GM23338 (cell line): Measurements from ENCODE around the gene AP5S1. TPM values are rescaled to one million over a fixed set of nuclear protein-coding genes. Genes with fewer than 3 reads are reported as not detected.

Source experiments
- ATAC-seq: fragments of 200-7000 bp; cut with Tn5 transposase; 3 replicates; pipeline ENCODE4 v1.9.1; 2020
- DNase-seq: peaks from one replicate; pipeline ENCODE4 v3.0.0-alpha.2; 2015; ENCODE audit warnings: low spot score
- H2AFZ ChIP-seq: fragments of 200-600 bp; sonication (generic); 2 replicates; pipeline ENCODE4 v1.8.0; 2016; ENCODE audit warnings: antibody characterized with exemption, mild to moderate bottlenecking, moderate library complexity
- H3F3A ChIP-seq: fragments of 200-600 bp; sonication (generic); replicated peaks from 2 replicates; pipeline ENCODE4 v1.8.0; 2017; ENCODE audit warnings: antibody characterized with exemption, mixed run types, low read depth
- H3K27ac ChIP-seq: fragments of 200-600 bp; sonication (generic); 2 replicates; pipeline ENCODE4 v1.6.1; 2016; ENCODE audit warnings: low read depth
- H3K27me3 ChIP-seq: fragments of 200-600 bp; sonication (generic); 2 replicates; pipeline ENCODE4 v1.8.0; 2016; ENCODE audit warnings: mild to moderate bottlenecking, mixed run types, moderate library complexity; ENCODE audit not compliant: insufficient read depth
- H3K36me3 ChIP-seq: fragments of 200-600 bp; sonication (generic); 2 replicates; pipeline ENCODE4 v1.8.0; 2016; ENCODE audit warnings: mild to moderate bottlenecking; ENCODE audit not compliant: insufficient read depth
- H3K4me1 ChIP-seq: fragments of 200-600 bp; sonication (generic); 2 replicates; pipeline ENCODE4 v1.8.0; 2016; ENCODE audit warnings: mild to moderate bottlenecking, moderate library complexity; ENCODE audit not compliant: insufficient read depth
- H3K4me2 ChIP-seq: fragments of 200-600 bp; sonication (generic); 2 replicates; pipeline ENCODE4 v1.7.1; 2017; ENCODE audit warnings: mixed run types
- H3K4me3 ChIP-seq: fragments of 200-600 bp; sonication (generic); 2 replicates; pipeline ENCODE4 v1.6.1; 2016; ENCODE audit warnings: mixed run types
- H3K79me2 ChIP-seq: fragments of 200-600 bp; sonication (generic); replicated peaks from 2 replicates; pipeline ENCODE4 v1.8.0; 2017; ENCODE audit warnings: mild to moderate bottlenecking; ENCODE audit not compliant: insufficient read depth
- H3K9me2 ChIP-seq: fragments of 200-600 bp; sonication (generic); 2 replicates; pipeline ENCODE4 v1.8.0; 2017; ENCODE audit not compliant: insufficient read depth
- H4K20me1 ChIP-seq: fragments of 200-600 bp; sonication (generic); replicated peaks from 2 replicates; pipeline ENCODE4 v1.8.0; 2017; ENCODE audit warnings: mild to moderate bottlenecking; ENCODE audit not compliant: insufficient read depth
- H3K27ac Mint-ChIP-seq: 2 replicates; pipeline ENCODE4 v1.8.0; 2020; ENCODE audit warnings: inconsistent platforms, mild to moderate bottlenecking, moderate library complexity, mixed read lengths
- H3K27me3 Mint-ChIP-seq: 3 replicates; pipeline ENCODE4 v1.8.0; 2022; ENCODE audit warnings: low read depth, mild to moderate bottlenecking, moderate library complexity, mixed read lengths, inconsistent platforms; ENCODE audit not compliant: insufficient read depth, poor library complexity
- H3K36me3 Mint-ChIP-seq: 3 replicates; pipeline ENCODE4 v1.8.0; 2021; ENCODE audit warnings: low read depth, mild to moderate bottlenecking, inconsistent platforms, moderate library complexity, mixed read lengths
- H3K4me1 Mint-ChIP-seq: 3 replicates; pipeline ENCODE4 v1.8.0; 2020; ENCODE audit warnings: mild to moderate bottlenecking, inconsistent platforms, mixed read lengths
- H3K4me3 Mint-ChIP-seq: 3 replicates; pipeline ENCODE4 v1.8.0; 2021; ENCODE audit warnings: moderate library complexity, mild to moderate bottlenecking, inconsistent platforms, mixed read lengths
- H3K9me3 Mint-ChIP-seq: 3 replicates; pipeline ENCODE4 v1.8.0; 2020; ENCODE audit warnings: moderate library complexity, mild to moderate bottlenecking, inconsistent platforms, mixed read lengths
- CREB1 ChIP-seq: fragments of 250-450 bp; sonication (Bioruptor Pico); IDR thresholded peaks from 2 replicates; pipeline ENCODE4 v1.5.0; 2020; ENCODE audit warnings: low read depth, mild to moderate bottlenecking, moderate library complexity
- EZH2 ChIP-seq: fragments of 200-600 bp; sonication (generic); IDR thresholded peaks from one replicate; pipeline ENCODE4 v1.8.0; 2017; ENCODE audit warnings: antibody characterized with exemption, mild to moderate bottlenecking, low read depth; ENCODE audit not compliant: unreplicated experiment
- EZH2phosphoT487 ChIP-seq: fragments of 200-600 bp; sonication (generic); IDR thresholded peaks from one replicate; pipeline ENCODE4 v1.8.1; 2018; ENCODE audit warnings: antibody characterized with exemption; ENCODE audit not compliant: unreplicated experiment
- JUNB ChIP-seq: IDR thresholded peaks from one replicate; pipeline ENCODE4 v1.6.1; 2016; ENCODE audit warnings: antibody characterized with exemption; ENCODE audit not compliant: unreplicated experiment
- POLR2AphosphoS5 ChIP-seq: IDR thresholded peaks from 2 replicates; pipeline ENCODE4 v1.6.1; 2016; ENCODE audit warnings: antibody characterized with exemption, low read depth
- STAT1 ChIP-seq: IDR thresholded peaks from one replicate; pipeline ENCODE4 v1.6.1; 2016; ENCODE audit warnings: antibody characterized with exemption; ENCODE audit not compliant: unreplicated experiment
- ZNF331 ChIP-seq: fragments of 250-450 bp; sonication (Bioruptor Pico); IDR thresholded peaks from 2 replicates; pipeline ENCODE4 v1.5.0; 2020; ENCODE audit warnings: low read depth, mild to moderate bottlenecking, moderate library complexity
- polyA plus RNA-seq: library from polyadenylated mRNA; unstranded; fragments of >200 nt; fragmentation: Nextera tagmentation; extraction: Ambion mirVana; gene quantifications from 2 replicates; pipeline ENCODE4 v1.2.1, GENCODE V29; 2016
- total RNA-seq: library from RNA; depleted of rRNA; stranded (reverse); fragments of >200 nt; shearing (Covaris generic); gene quantifications from 2 replicates; pipeline ENCODE4 v1.2.3, GENCODE V29; 2014
- TF ChIP-seq, protein P1 (sequence below): IDR thresholded peaks from one replicate; pipeline ENCODE4 v1.6.1; 2018; ENCODE audit warnings: antibody characterized with exemption; ENCODE audit not compliant: unreplicated experiment
- TF ChIP-seq, protein P2 (sequence below), 2 experiments: fragments of 200-600 bp in 1 of 2; sonication (generic) in 1 of 2; conservative IDR thresholded peaks; 2 replicates each; pipeline versions ENCODE4 v1.5.1 to v1.6.1; 2016 to 2017; ENCODE audit warnings: antibody characterized with exemption in 2 of 2, low read depth in 2 of 2, mild to moderate bottlenecking in 2 of 2, moderate library complexity in 1 of 2
- TF ChIP-seq, protein P3 (sequence below): IDR thresholded peaks from 2 replicates; pipeline ENCODE4 v1.6.1; 2016; ENCODE audit warnings: antibody characterized with exemption

Gene AP5S1
- total and polyA plus RNA-seq, 2 experiments from 2014 or later, result 1.8 to 2.8 TPM

DNA sequence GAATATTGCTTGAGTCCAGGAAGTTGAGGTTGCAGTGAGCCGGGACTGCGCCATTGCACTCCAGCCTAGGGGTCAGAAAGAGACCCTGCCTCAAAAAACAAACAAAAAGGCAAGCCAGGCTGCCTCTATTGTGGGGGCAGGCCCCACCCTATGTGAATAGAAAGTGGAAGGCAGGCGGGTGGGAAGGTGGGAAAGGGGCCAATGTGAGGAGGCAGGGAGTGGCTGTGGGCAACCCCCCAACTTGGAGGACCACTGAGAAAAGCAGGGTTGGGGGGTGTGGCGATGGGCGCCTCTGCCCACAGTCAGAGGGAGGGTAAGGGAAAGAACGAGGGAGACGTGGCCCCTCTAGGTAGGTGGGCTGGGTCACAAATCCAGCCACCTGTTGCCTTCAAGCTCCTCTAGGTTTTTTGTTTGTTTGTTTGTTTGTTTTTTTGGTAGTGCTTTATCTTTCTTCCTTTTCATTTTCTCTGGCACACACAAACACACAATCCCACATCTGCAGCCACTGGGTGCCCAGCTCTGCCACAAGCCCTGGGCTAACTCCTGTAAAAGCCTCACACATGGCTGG is 5.3 kb upstream of the AP5S1 start (continued):
- TF ChIP-seq EZH2phosphoT487, result no peak
- TF ChIP-seq POLR2AphosphoS5, result no peak
- no peak for TF ChIP-seq EZH2
- no peak for TF ChIP-seq CREB1 (CRISPR knock-in tag)
- no peak for TF ChIP-seq JUNB
- TF ChIP-seq, protein P1, sequence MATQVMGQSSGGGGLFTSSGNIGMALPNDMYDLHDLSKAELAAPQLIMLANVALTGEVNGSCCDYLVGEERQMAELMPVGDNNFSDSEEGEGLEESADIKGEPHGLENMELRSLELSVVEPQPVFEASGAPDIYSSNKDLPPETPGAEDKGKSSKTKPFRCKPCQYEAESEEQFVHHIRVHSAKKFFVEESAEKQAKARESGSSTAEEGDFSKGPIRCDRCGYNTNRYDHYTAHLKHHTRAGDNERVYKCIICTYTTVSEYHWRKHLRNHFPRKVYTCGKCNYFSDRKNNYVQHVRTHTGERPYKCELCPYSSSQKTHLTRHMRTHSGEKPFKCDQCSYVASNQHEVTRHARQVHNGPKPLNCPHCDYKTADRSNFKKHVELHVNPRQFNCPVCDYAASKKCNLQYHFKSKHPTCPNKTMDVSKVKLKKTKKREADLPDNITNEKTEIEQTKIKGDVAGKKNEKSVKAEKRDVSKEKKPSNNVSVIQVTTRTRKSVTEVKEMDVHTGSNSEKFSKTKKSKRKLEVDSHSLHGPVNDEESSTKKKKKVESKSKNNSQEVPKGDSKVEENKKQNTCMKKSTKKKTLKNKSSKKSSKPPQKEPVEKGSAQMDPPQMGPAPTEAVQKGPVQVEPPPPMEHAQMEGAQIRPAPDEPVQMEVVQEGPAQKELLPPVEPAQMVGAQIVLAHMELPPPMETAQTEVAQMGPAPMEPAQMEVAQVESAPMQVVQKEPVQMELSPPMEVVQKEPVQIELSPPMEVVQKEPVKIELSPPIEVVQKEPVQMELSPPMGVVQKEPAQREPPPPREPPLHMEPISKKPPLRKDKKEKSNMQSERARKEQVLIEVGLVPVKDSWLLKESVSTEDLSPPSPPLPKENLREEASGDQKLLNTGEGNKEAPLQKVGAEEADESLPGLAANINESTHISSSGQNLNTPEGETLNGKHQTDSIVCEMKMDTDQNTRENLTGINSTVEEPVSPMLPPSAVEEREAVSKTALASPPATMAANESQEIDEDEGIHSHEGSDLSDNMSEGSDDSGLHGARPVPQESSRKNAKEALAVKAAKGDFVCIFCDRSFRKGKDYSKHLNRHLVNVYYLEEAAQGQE, result no peak

DNA sequence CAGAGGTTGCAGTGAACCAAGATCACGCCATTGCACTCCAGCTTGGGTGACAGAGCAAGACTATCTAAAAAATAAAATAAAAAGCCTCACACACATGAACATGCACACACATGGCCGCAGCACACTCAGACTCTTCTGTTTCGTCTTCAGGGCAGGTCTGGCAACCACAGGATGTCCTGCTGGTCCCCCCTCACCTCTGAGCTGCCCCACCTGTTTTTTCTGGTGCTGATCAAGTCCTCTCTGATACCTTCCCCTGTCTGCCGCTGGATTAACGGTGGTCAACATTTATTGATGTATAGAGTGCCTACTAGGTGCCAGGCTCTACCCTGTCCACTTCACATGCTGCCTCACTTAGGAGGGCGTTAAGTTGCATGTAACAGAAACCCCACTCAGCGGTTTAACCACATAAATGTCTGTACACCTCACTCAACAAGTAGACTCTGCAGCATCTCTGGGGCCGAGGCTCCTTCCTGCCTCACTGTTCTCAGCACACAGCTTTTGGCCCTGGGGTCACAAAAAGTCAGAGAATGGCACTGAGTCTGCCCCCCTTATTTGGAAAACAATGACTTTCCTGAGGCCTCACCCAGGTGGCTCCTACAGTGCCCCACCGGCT is 4.5 kb upstream of the AP5S1 start:
- H3K9me2 ChIP-seq, result no peaks in the 10 kb centered on the region
- no peaks in the 10 kb centered on the region; the same call in 1 of the 2 replicates for H3F3A ChIP-seq
- peaks cover 16% of the 10 kb centered on the region; the same call in 1 of the 2 replicates for H3K4me1 ChIP-seq
- peak overlapping the region; percentile 38; the same call in 1 of the 2 replicates for H3K4me2 ChIP-seq
- H3K27me3 Mint-ChIP-seq, result peaks cover 8% of the 10 kb centered on the region
- peaks cover 18% of the 10 kb centered on the region for H3K4me1 Mint-ChIP-seq
- H3K36me3 Mint-ChIP-seq, result no peaks in the 10 kb centered on the region; the same call in 2 of the 3 replicates
- no peaks in the 10 kb centered on the region for H4K20me1 ChIP-seq
- no peaks in the 10 kb centered on the region for H3K79me2 ChIP-seq
- no peak overlapping the region for H3K4me3 Mint-ChIP-seq
- no peak overlapping the region for H3K27ac ChIP-seq
- H2AFZ ChIP-seq, result peak overlapping the region; percentile 56; the same call in 1 of the 2 replicates
- ATAC-seq (no peak), DNase-seq (no peak)
- H3K27ac Mint-ChIP-seq, result peak overlapping the region; percentile 31; the same call in 1 of the 2 replicates
- H3K27me3 ChIP-seq, result no peaks in the 10 kb centered on the region
- no peaks in the 10 kb centered on the region for H3K36me3 ChIP-seq
- no peak overlapping the region for H3K4me3 ChIP-seq
- H3K9me3 Mint-ChIP-seq, result no peaks in the 10 kb centered on the region; the same call in 2 of the 3 replicates
- TF ChIP-seq STAT1 (no peak), CREB1 (CRISPR knock-in tag) (no peak), ZNF331 (CRISPR knock-in tag) (no peak), JUNB (no peak), POLR2AphosphoS5 (no peak)
- TF ChIP-seq, protein P2, sequence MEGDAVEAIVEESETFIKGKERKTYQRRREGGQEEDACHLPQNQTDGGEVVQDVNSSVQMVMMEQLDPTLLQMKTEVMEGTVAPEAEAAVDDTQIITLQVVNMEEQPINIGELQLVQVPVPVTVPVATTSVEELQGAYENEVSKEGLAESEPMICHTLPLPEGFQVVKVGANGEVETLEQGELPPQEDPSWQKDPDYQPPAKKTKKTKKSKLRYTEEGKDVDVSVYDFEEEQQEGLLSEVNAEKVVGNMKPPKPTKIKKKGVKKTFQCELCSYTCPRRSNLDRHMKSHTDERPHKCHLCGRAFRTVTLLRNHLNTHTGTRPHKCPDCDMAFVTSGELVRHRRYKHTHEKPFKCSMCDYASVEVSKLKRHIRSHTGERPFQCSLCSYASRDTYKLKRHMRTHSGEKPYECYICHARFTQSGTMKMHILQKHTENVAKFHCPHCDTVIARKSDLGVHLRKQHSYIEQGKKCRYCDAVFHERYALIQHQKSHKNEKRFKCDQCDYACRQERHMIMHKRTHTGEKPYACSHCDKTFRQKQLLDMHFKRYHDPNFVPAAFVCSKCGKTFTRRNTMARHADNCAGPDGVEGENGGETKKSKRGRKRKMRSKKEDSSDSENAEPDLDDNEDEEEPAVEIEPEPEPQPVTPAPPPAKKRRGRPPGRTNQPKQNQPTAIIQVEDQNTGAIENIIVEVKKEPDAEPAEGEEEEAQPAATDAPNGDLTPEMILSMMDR (conservative IDR thresholded peaks at IDR 0.05; ENCODE audit: low read depth in 2 of 2), result no peak
- TF ChIP-seq, protein P1, result no peak
- TF ChIP-seq, protein P3, sequence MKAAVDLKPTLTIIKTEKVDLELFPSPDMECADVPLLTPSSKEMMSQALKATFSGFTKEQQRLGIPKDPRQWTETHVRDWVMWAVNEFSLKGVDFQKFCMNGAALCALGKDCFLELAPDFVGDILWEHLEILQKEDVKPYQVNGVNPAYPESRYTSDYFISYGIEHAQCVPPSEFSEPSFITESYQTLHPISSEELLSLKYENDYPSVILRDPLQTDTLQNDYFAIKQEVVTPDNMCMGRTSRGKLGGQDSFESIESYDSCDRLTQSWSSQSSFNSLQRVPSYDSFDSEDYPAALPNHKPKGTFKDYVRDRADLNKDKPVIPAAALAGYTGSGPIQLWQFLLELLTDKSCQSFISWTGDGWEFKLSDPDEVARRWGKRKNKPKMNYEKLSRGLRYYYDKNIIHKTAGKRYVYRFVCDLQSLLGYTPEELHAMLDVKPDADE, result no peak
